ENCODE measurements around the gene GMPS.
"Not testable (repeated sequence)": the region's sequence is repeated elsewhere in the genome, so short reads cannot be mapped to it uniquely, and the experiment has no call there.

GMPS gene

GRCh38 chr3:155944081-155944480 is 73.6 kb downstream of the GMPS start:
- no peak for DNase-seq

GRCh38 chr3:155946178-155946577 is 75.7 kb downstream of the GMPS start:
- DNase-seq = no peak

GRCh38 chr3:155948476-155948875 is 78.0 kb downstream of the GMPS start:
- DNase-seq = no peak

DNA sequence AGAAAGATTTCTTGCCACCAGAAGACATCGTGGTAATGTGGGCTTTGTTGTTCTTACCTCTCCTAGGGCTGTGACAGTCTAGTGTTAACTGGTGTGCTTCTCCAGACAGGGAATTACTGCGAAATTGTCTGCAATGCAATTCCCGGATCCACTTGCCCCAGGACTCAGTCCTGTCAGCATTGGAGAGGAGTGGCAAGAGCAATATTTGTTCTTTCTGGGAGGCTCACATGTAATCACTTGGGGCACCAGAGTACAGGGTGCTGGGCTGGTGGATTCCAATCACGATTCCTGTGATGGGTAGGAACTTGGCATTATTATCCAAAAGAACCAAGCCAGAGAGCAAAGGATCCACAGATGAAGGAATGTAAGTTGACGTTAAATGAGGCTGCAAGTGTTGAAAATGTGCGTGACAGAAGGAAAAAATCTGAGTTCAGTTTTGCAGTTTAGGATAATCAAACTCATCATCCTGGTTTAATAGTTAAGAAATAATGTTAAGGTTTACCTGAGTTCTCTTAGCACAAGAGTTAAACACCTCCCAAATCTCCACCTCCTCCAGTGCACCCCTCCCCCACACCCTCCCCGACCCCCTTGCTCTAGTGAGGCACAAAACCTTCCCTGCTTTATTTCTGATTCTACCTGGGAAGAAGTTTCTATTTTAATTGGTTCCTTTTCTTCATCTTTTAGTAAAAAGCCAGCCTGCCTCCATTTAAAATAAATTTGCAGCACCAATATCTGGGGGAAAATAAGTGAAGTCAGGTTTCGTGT is 79.2 kb downstream of the GMPS start:
- DNase-seq = no peak

DNA sequence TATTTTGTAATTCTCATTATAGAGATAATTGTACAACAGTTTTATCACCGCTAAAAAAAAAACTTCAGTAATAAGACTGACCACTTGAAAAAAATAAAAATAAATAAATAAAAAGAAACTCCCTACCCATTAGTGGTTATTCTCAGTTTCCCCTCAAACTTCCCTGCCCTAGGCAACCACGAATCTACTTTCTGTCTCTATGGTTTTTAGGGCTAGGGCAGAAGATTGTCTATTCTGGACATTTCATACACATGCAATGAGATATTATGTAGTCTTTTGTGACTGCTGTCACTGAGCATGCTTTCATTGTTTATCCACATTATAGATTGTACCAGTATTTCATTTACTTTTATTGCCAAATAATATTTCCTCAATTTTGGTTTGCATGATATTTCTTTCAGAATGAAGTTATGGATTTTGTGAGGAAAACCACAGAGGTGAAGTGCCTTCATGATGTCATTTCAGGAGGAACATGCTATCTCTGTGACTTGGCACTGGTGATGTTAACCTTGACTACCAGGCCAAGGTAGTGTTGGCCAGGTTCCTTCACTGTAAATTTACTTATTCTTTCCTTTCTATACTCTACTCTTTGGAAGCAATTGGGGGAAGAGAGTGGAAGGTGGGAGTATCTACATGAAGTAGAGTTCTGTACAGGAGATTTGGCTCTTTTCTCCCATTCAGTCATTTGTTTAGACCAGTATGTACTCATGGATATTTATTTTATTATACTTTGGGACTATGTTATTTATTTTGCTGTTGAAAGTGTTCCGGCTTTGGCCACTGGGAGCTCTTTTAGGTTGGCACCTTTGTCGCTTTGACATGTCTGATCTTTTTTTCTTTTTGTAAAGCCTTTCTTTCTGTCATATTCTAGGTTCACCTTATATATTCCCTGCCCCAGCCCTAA is 86.3 kb downstream of the GMPS start:
- DNase-seq = no peak

DNA sequence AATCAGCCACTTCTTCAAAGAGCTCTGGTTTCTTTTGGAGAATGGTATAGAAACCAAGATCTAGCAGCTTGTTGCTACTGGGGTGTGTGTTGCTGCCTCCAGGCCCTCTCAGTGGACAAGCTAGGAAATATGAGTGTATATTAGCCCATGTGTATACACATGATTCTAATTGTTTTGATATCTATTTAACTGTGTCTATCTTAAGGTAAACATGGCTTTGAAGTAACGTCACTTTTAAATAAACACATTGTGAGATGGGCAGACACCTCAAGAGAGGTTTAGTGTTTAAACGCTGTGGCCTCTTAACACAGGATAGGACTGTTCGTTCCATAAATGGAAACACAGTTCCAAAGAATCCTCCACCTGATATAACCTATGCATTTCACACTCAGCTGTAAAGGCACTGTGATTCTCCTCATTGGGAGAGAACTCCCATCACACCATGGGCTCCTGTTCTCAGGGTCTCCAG is 87.0 kb downstream of the GMPS start:
- no peak for DNase-seq

DNA sequence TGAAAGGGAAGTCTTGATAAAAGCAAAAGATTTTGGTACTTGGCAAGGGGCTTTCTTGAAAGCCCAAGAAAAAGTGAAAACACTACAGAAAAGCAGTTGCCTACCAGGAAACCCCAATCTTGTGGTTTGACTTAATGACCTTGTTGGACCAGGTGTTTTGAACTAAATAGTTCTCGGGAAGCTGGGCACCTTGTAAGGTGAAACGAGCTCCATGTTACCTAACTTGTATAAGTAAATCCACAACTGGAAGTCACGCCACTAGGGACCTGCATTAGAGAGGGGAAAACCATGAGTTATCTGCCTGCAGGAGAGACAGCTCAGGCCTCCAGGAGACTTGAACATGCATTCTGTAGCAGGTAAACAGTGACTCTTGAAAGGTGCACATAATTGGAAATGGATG is 88.2 kb downstream of the GMPS start:
- no peak for DNase-seq

- no peak for DNase-seq
Observed at GRCh38 chr3:155960060-155960459, 89.6 kb downstream of the GMPS start.

DNA sequence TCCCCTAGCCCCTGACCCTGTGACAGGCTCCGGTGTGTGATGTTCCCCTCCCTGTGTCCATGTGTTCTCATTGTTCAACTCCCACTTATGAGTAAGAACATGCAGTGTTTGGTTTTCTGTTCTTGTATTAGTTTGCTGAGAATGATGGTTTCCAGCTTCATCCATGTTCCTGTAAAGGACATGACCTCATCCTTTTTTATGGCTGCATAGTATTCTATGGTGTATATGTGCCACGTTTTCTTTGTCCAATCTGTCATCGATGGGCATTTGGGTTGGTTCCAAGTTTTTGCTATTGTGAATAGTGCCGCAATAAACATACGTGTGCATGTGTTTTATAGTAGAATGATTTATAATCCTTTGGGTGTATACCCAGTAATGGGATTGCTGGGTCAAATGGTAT is 90.6 kb downstream of the GMPS start:
- DNase-seq = not testable (repeated sequence)

- DNase-seq = no peak
Observed at GRCh38 chr3:155963570-155963969, 93.1 kb downstream of the GMPS start.

GRCh38 chr3:155970398-155970797 is 99.9 kb downstream of the GMPS start:
- DNase-seq = no peak

DNA sequence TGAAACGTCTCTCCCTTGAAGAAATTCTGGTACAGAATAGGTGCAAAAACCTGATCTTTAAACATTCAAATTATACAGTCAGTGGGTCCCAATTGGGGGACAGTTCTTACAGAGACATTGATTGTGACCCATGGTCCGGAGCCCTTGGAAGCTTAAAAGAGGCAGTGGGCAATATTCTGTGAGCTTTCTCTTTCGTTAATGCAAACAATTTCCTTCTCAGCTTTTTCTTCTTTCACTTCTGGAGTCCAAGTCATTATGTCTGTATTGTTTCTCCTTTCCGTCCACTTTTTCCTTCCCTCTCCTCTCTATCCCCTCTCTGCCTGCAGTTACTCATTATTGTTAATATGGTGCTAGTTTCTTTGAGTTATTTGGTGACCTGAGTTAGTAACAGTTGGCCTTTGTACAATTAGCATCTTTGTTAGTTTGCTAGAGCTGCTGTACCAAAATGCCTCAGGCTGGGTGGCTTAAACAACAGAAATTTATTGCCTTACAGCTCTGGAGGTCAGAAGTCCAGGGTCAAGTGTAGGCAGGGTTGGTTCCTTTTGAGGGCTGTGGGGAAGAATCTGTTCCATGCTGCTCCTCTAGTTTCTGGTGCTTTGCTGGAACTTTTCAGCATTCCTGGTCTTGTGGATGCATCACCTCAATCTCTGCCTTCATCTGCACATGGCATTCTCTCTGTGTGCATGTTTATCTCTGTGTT is 102.6 kb downstream of the GMPS start:
- no peak for DNase-seq

DNA sequence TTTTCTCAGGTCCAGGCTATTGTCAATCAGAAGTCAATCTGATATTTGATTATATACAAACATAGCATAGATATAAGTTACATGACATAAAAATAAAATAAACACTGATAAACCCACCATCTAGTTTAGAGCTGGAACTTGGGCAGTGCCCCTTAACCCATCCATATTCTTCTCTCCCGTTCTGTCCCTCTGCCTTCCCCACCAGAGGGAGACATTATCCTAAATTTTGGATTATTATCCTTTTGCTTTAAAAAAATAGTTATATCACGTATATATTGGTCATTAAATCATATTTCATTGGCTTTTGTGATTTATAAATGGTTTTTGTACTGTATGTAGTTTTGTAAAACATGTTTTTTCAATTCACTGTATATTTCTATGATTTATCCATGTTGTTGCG is 107.9 kb downstream of the GMPS start:
- no peak for DNase-seq

DNA sequence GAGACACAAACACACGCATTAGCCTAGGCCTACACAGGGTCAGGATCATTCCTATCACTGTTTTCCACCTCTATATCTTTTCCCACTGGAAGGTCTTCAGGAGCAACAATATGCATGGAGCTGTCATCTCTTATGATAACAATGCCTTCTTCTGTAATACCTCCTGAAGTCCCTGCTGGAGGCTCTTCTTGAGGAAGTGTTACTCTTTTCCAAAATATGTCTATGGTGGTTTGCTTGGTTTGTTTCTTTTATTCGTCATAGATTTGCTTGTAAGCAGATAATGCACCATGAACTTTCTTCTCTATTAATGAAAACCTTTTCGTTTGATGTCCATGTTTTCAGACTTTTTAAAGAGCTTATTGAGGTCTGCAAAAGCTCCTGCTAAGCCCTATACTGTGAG is 109.3 kb downstream of the GMPS start:
- DNase-seq = no peak

- no peak for DNase-seq
Observed at GRCh38 chr3:155981669-155982068, 111.2 kb downstream of the GMPS start.

DNA sequence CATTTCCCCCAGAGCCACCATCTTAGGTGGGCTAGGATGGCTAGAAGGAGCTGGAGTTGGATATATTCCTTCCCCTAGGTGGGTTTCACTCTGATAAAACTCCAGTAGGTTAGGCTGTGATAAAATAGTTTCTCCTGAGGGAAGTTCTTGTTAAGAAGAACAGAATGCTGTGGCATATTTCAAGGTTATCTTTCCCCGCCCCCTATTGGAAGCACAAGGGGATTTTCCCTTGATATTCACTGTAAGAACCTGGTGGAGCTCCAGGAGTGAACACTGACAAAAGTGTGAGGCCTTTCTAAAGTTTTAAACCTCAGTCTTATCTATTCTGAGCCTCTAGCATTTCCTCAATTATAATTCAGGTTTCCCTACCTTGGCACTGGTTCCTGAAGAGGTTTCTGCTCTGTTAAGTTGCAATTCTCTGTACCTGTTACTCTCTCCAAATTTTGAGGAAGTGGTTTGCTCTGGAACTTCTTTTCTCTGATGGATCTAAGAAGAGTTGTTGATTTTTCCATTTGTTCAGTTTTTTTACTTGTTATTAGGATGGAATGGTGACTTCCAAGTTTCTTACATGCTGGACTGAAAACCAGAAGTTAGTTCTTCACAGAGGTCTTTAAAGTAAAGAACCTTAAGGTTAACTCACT is 113.5 kb downstream of the GMPS start:
- DNase-seq = no peak

- DNase-seq = no peak
Observed at GRCh38 chr3:155984791-155985417, 114.5 kb downstream of the GMPS start.

GRCh38 chr3:155989536-155989935 is 119.1 kb downstream of the GMPS start:
- DNase-seq = no peak

DNA sequence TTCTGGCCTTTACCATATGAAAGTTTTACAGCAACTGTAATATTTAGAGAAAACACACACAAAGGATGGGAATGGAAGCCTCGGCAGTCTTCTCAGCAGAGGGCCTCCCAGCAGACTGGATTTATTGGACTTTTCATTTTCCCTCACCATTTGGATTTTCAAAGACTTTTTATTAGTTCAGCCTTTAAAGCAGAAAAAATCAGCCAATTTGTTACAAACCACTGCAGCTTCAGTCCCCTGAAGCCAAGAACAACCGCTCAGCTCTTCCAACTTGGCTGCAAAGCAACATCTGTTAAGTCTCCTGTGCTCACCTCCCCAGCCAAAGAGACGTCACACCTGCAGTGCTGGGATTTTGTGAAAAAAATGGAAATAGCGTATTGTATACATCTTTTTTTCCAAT is 120.8 kb downstream of the GMPS start:
- DNase-seq = no peak

GRCh38 chr3:155991847-155992246 is 121.4 kb downstream of the GMPS start:
- DNase-seq = no peak

Measured in NCI-H2107 (cell line).